Naive thymus-derived CD8-positive, alpha-beta T cell (primary cell): ENCODE data around the gene STX10. TPM values are rescaled to one million over a fixed set of nuclear protein-coding genes. Genes with fewer than 3 reads are reported as not detected.

Experiments
- ATAC-seq, 2 donors: fragments of 150-1000 bp; cut with Tn5 transposase in 1 of 2; sonication (Bioruptor Pico), chemical (Tn5 transposase) in 1 of 2; 1 replicate in 1 of 2; 2 replicates in 1 of 2; pipeline ENCODE4 v1.10.0; 2021; ENCODE audit warnings: mild to moderate bottlenecking in 2 of 2, moderate library complexity in 2 of 2
- POLR2A ChIA-PET: fragments of 350-600 bp; sonication (Branson Sonifier 250); formaldehyde crosslinking; loops from one replicate; lab custom pipeline; 2021; ENCODE audit warnings: antibody characterized with exemption; lab: Charles Lee
- DNase-seq, 10 donors: peaks; one replicate each; pipeline versions ENCODE4 v3.0.0 to v3.0.0-alpha.2; 2020 to 2022
- H3K27ac Mint-ChIP-seq, 10 donors: one replicate each; pipeline ENCODE4 v1.8.0; 2020 to 2022; ENCODE audit warnings: mild to moderate bottlenecking in 10 of 10, mixed read lengths in 10 of 10, moderate library complexity in 4 of 10, inconsistent platforms in 1 of 10
- H3K27me3 Mint-ChIP-seq, 5 donors: one replicate each; pipeline ENCODE4 v1.8.0; 2021 to 2022; ENCODE audit warnings: mixed read lengths in 5 of 5
- H3K36me3 Mint-ChIP-seq, 3 donors: one replicate each; pipeline ENCODE4 v1.8.0; 2020 to 2022; ENCODE audit warnings: mixed read lengths in 3 of 3, mild to moderate bottlenecking in 2 of 3, inconsistent platforms in 1 of 3
- H3K4me1 Mint-ChIP-seq, 4 donors: one replicate each; pipeline ENCODE4 v1.8.0; 2021 to 2022; ENCODE audit warnings: mixed read lengths in 4 of 4
- H3K4me3 Mint-ChIP-seq, 10 donors: one replicate each; pipeline ENCODE4 v1.8.0; 2020 to 2022; ENCODE audit warnings: mild to moderate bottlenecking in 10 of 10, mixed read lengths in 10 of 10, moderate library complexity in 6 of 10, inconsistent platforms in 1 of 10
- H3K9me3 Mint-ChIP-seq, 9 donors: one replicate each; pipeline ENCODE4 v1.8.0; 2020 to 2022; ENCODE audit warnings: mixed read lengths in 9 of 9, mild to moderate bottlenecking in 3 of 9, inconsistent platforms in 1 of 9, moderate library complexity in 1 of 9
- polyA plus RNA-seq, 3 donors: library from polyadenylated mRNA; unstranded; fragments of 300-500 nt; fragmentation: Illumina TruSeq; gene quantifications; one replicate each; pipeline ENCODE4 v1.2.3, GENCODE V29; 2021
- total RNA-seq, 8 experiments: library from RNA in 2 of 8; stranded (reverse) in 2 of 8; gene quantifications; one replicate each; pipeline ENCODE4 v1.2.3 and lab custom pipeline; 2021 to 2026

STX10 gene
- total and polyA plus RNA-seq, 5 experiments from 2014 or later: 36.1 to 62.8 (median 56.2) TPM

DNA sequence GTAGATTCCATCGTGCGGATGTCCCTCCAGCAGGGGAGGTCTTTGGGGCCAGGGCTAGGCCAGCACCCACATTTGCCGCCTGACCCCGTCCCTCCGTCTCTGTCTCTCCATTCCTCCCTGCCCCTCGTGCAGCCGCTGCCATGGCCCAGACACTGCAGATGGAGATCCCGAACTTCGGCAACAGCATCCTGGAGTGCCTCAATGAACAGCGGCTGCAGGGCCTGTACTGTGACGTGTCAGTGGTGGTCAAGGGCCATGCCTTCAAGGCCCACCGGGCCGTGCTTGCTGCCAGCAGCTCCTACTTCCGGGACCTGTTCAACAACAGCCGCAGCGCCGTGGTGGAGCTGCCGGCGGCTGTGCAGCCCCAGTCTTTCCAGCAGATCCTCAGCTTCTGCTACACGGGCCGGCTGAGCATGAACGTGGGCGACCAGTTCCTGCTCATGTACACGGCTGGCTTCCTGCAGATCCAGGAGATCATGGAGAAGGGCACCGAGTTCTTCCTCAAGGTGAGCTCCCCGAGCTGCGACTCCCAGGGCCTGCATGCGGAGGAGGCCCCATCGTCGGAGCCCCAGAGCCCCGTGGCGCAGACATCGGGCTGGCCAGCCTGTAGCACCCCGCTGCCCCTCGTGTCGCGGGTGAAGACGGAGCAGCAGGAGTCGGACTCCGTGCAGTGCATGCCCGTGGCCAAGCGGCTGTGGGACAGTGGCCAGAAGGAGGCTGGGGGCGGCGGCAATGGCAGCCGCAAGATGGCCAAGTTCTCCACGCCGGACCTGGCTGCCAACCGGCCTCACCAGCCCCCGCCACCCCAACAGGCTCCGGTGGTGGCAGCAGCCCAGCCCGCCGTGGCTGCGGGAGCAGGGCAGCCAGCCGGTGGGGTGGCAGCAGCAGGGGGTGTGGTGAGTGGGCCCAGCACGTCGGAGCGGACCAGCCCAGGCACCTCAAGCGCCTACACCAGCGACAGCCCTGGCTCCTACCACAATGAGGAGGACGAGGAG lies 14.8 kb downstream of the STX10 start:
- POLR2A ChIA-PET: interaction anchor here (1.3 kb wide), 1 partner anchor 11 kb away, joined by 5 read pairs; no protein-coding TSS in a partner anchor
- Mint-ChIP-seq H3K9me3 (no peaks in the 10 kb centered on the region), H3K4me1 (peaks cover 12 to 27% (median 24%) of the 10 kb centered on the region in 4 donors), H3K36me3 (peaks cover 0 to 42% (median 0%) of the 10 kb centered on the region in 3 donors), H3K27ac (no peak overlapping the region), H3K27me3 (no peaks in the 10 kb centered on the region), H3K4me3 (no peak overlapping the region)
- ATAC-seq: no peak
- no peak for DNase-seq

DNA sequence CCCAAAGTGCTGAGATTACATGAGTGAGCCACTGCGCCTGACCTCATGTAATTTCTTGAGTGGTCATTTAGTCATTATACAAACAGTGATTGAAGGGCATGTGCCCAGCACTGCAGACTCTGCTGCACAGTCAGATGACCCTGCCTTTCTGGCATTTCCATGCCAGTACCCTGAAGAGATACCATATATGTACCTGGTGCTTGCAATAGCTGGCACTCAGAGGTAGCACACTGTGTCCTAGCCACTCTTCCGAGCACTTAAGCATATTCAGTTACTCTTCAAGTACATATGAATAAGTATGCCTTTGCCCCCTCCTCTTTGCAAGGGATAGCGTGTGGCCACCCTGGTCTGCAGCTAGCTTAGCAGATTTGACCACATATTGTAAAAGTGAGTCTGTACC lies 15.5 kb downstream of the STX10 start:
- Mint-ChIP-seq H3K36me3 (peaks cover 0 to 39% (median 0%) of the 10 kb centered on the region in 3 donors), H3K4me3 (no peak overlapping the region), H3K27ac (peak overlapping the region in 4 of 10 donors; percentile 6 to 73 (median 14)), H3K4me1 (peaks cover 12 to 27% (median 24%) of the 10 kb centered on the region in 4 donors), H3K9me3 (no peaks in the 10 kb centered on the region), H3K27me3 (no peaks in the 10 kb centered on the region)
- POLR2A ChIA-PET: interaction anchor here (1.3 kb wide), 1 partner anchor 11 kb away, joined by 5 read pairs; no protein-coding TSS in a partner anchor
- DNase-seq (no peak), ATAC-seq (no peak)

DNA sequence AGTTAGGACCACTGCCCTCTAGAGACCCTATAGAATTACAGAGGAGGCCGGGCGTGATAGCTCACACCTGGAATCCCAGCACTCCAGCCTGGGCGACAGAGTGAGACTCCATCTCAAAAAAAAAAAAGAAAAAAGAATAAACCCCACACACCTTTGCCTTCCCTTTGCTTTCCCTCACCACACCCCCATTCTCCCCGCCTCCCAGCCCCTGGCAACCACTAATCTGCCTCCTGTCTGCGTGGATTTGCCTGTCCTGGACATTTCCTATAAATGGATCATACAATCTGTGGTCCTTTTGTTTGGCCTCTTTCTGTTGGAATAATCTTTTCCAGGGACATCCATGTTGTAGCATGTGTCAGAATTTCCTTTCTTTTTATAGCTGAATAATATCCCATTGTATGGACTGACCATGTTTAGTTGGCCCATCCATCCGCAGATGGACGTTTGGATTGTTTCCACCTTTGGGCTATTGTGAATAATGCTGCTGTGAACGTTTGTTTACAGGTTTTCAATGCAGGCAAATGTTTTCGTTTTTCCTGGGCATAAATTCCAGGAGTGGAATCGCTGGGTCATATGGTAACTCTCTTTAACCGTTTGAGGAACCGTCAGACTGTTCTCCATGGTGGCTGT lies 16.8 kb downstream of the STX10 start:
- ATAC-seq (no peak), DNase-seq (no peak)
- H3K9me3 Mint-ChIP-seq: no peaks in the 10 kb centered on the region
- H3K27ac Mint-ChIP-seq: peak overlapping the region in 3 of 10 donors; percentile 40 to 80 (median 58)
- peaks cover 0 to 35% (median 0%) of the 10 kb centered on the region in 3 donors for H3K36me3 Mint-ChIP-seq
- POLR2A ChIA-PET: no interaction called here
- no peaks in the 10 kb centered on the region for H3K27me3 Mint-ChIP-seq
- H3K4me1 Mint-ChIP-seq: peaks cover 17 to 31% (median 29%) of the 10 kb centered on the region in 4 donors
- no peak overlapping the region for H3K4me3 Mint-ChIP-seq

DNA sequence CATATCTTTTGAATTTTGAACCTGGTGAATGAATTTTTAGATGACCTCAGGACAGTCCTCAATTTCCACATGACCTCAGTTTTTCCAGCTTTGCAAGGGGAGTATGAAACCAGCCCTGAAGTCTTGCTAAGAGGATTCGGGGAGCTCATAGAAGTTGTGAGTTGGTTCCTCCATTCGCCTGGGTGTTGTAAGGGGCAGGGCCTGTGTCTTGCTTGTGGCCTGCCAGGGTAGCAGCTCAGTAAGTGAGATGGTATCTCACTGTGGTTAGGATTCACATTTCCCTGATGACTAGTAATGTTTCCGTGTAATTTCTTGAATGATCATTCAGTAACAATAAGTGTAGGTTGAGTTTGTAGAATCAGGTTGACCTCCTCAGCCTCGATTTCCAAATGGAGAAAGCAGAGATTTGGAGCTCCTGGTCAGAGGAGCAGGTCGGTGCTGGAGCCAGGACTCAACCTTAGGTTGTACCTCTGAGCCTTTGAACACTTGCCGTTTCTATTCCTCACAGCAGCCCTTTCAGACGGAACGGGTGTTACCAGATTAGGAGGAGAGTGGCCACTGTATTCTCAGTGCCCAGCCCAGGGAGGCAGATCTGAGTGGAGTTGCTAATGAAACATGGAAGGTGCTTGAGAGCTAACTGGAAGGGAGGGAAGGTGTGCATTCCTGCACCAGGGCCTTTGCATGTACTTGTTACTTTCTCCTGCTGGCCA lies 17.5 kb downstream of the STX10 start:
- H3K27ac Mint-ChIP-seq: peak overlapping the region in 8 of 10 donors; percentile 2 to 80 (median 39)
- POLR2A ChIA-PET: interaction anchor here (0.7 kb wide), 1 partner anchor 20 kb away, joined by 3 read pairs; no protein-coding TSS in a partner anchor

DNA sequence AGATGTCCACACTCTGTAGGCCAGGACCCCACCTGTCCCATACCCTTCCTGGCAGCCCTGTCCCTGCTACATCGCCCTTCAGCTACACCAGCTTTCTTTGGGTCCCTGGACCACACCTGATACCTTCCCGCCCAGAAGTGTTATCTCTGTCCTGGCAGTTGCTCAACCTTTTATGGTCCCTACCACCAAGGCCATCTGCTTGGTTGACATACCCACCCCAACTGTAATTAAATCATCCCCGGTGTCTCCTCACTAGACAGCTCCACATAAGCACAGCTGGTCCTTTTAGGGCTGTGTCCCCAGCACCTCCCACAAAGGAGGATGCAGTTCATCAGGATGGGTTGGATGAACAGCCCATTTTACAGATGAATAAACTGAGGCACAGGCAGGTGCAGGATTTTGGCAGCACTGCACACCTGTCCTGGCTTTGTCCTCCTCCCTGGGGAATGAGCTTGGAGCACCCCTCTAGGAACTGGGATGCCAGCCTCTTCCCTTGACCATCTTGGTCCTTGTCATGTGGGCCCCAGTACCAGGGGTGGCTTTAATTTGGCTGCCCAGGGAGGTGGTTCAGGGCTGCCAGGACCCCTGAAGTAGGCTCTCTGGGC lies 19.2 kb downstream of the STX10 start:
- ATAC-seq: no peak
- Mint-ChIP-seq H3K36me3 (peaks cover 0 to 19% (median 0%) of the 10 kb centered on the region in 3 donors), H3K27ac (peak overlapping the region in 3 of 10 donors; percentile 12 to 29 (median 17)), H3K27me3 (no peaks in the 10 kb centered on the region), H3K4me3 (no peak overlapping the region), H3K9me3 (no peaks in the 10 kb centered on the region), H3K4me1 (peaks cover 22 to 38% (median 36%) of the 10 kb centered on the region in 4 donors)
- DNase-seq: no peak
- POLR2A ChIA-PET: interaction anchor here (0.7 to 1.1 kb wide), 2 partner anchors 11 to 24 kb away, joined by 3 read pairs; no protein-coding TSS in a partner anchor

More for the DNA sequence above, 17.5 kb downstream of the STX10 start:
- H3K36me3 Mint-ChIP-seq: peaks cover 0 to 29% (median 0%) of the 10 kb centered on the region in 3 donors
- no peaks in the 10 kb centered on the region for H3K9me3 Mint-ChIP-seq
- no peaks in the 10 kb centered on the region for H3K27me3 Mint-ChIP-seq
- peaks cover 21 to 36% (median 35%) of the 10 kb centered on the region in 4 donors for H3K4me1 Mint-ChIP-seq
- DNase-seq: peak in 1 of 10 donors; percentile 20
- peak overlapping the region in 3 of 10 donors; percentile 1 to 26 (median 25) for H3K4me3 Mint-ChIP-seq
- ATAC-seq: peak in 1 of 2 donors; percentile 53

DNA sequence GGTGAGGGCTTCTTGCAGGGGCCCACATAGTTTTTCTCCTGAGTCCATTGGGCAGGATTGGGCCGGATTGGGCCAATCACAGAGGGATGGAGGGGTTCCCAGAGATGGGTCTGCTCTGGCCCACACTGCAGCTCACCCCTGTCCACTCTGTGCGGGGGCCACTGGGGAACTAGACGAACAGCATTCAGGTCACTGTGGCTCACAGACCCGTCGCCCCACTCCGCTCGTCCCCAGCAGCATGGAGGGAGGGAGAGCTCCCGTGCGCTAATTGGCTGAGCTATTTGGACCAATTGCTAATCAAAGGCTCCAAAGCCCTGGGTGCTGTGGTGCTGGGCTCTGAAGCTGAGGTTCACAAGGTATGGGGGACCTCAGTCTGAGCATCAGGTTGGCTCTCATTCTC lies 20.8 kb downstream of the STX10 start:
- Mint-ChIP-seq H3K9me3 (no peaks in the 10 kb centered on the region), H3K4me3 (no peak overlapping the region), H3K27me3 (no peaks in the 10 kb centered on the region), H3K27ac (no peak overlapping the region), H3K4me1 (peaks cover 22 to 42% (median 36%) of the 10 kb centered on the region in 4 donors), H3K36me3 (peaks cover 0 to 19% (median 0%) of the 10 kb centered on the region in 3 donors)
- POLR2A ChIA-PET: interaction anchor here (2.2 kb wide), 1 partner anchor 23 kb away, joined by 7 read pairs; no protein-coding TSS in a partner anchor
- DNase-seq (no peak), ATAC-seq (no peak)

DNA sequence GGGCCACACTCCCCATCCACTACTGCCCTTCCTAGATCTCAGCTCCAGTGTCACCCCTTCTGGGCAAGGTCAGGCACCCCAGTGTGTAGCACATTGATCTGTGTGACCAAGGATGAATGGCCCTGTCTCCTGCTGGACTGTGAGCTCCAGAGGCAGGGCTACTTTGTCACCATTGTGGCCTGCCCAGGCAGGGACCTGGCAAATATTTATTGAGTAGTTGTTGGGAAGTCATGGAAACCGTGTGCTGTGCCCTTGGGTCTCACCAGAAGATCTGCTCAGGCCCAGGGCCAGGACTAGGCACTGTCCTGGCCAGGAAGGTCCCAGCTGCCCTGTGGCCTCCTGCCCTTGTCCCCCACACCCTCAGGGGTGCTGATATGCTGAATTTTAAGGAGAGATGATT lies 21.6 kb downstream of the STX10 start:
- Mint-ChIP-seq H3K4me3 (no peak overlapping the region), H3K4me1 (peaks cover 22 to 43% (median 36%) of the 10 kb centered on the region in 4 donors), H3K27me3 (no peaks in the 10 kb centered on the region), H3K36me3 (peaks cover 0 to 19% (median 0%) of the 10 kb centered on the region in 3 donors), H3K27ac (peak overlapping the region in 6 of 10 donors; percentile 22 to 77 (median 60)), H3K9me3 (no peaks in the 10 kb centered on the region)
- POLR2A ChIA-PET: interaction anchor here (0.8 to 2.2 kb wide), 3 partner anchors 11 to 24 kb away, joined by 3 to 7 read pairs (median 5); partner anchors contain the start of gene NACC1
- ATAC-seq: no peak
- no peak for DNase-seq

DNA sequence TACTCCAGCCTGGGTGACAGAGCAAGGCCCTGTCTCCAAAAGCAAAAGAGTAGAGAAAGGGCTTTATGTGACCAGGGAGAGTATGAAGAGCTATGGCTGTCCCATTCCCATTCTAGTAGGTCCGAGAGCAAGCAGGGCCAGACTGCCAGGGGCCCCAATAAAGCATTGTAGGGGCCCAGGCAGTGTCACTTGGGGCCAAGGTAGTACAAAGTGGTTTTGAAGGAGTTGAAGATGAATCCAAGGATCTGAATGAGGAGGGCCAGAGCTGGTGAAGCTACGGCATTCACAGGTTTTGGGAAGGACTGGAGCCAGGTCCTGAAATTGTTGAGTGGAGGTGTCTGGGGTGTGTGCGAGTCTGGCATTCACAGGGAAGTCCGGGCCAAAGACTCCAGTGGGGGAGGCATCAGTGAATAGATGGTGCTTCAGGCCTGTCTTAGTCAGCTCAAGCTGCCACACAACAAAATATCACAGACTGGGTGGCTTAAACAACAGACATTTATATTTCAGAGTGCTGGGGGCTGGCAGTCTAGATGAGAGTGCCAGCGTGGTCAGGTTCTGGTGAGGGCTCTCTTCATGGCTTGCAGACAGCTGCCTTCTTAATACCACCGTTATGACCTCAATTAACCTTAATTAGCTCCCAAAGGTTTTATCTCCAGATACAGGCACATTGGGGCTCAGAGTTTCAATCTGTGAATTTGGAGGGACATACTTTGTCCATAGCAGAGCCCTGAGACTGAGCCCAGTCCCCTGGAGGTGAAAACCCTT lies 22.2 kb downstream of the STX10 start:
- no peak for DNase-seq
- H3K9me3 Mint-ChIP-seq: no peaks in the 10 kb centered on the region
- no peak overlapping the region for H3K4me3 Mint-ChIP-seq
- H3K27me3 Mint-ChIP-seq: no peaks in the 10 kb centered on the region
- no peak for ATAC-seq
- peaks cover 21 to 39% (median 33%) of the 10 kb centered on the region in 4 donors for H3K4me1 Mint-ChIP-seq
- peak overlapping the region in 4 of 10 donors; percentile 19 to 60 (median 24) for H3K27ac Mint-ChIP-seq
- POLR2A ChIA-PET: interaction anchor here (0.6 to 2.2 kb wide), 7 partner anchors 9 to 1449 kb away, joined by 3 to 7 read pairs (median 4); partner anchors contain the start of gene NACC1
- H3K36me3 Mint-ChIP-seq: peaks cover 0 to 23% (median 0%) of the 10 kb centered on the region in 3 donors

DNA sequence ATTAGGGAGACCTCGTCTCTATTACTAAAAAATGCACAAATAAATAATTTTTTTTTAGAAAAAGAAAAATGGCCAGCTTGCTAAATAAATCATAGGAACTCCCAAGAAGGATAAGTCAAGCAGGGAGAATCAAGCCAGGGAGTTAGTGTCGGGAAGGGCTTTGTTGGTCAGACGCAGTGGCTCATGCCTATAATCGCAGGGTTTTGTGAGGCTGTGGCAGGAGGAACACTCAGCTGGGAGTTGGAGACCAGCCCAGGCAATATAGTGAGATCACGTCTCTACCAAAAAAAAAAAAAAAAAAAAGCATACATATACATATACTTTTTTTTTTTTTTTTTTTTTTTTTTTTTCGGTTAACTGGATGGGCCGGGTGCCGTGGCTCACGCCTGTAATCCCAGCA lies 23.1 kb downstream of the STX10 start:
- peaks cover 0 to 19% (median 0%) of the 10 kb centered on the region in 3 donors for H3K36me3 Mint-ChIP-seq
- H3K27ac Mint-ChIP-seq: peak overlapping the region in 2 of 10 donors; percentile 20 to 47
- H3K4me1 Mint-ChIP-seq: peaks cover 20 to 39% (median 32%) of the 10 kb centered on the region in 4 donors
- no peaks in the 10 kb centered on the region for H3K27me3 Mint-ChIP-seq
- no peak for ATAC-seq
- POLR2A ChIA-PET: interaction anchor here (0.6 kb wide), 2 partner anchors 144 to 1450 kb away, joined by 3 to 4 read pairs; no protein-coding TSS in a partner anchor
- no peak for DNase-seq
- H3K9me3 Mint-ChIP-seq: no peaks in the 10 kb centered on the region
- H3K4me3 Mint-ChIP-seq: no peak overlapping the region

DNA sequence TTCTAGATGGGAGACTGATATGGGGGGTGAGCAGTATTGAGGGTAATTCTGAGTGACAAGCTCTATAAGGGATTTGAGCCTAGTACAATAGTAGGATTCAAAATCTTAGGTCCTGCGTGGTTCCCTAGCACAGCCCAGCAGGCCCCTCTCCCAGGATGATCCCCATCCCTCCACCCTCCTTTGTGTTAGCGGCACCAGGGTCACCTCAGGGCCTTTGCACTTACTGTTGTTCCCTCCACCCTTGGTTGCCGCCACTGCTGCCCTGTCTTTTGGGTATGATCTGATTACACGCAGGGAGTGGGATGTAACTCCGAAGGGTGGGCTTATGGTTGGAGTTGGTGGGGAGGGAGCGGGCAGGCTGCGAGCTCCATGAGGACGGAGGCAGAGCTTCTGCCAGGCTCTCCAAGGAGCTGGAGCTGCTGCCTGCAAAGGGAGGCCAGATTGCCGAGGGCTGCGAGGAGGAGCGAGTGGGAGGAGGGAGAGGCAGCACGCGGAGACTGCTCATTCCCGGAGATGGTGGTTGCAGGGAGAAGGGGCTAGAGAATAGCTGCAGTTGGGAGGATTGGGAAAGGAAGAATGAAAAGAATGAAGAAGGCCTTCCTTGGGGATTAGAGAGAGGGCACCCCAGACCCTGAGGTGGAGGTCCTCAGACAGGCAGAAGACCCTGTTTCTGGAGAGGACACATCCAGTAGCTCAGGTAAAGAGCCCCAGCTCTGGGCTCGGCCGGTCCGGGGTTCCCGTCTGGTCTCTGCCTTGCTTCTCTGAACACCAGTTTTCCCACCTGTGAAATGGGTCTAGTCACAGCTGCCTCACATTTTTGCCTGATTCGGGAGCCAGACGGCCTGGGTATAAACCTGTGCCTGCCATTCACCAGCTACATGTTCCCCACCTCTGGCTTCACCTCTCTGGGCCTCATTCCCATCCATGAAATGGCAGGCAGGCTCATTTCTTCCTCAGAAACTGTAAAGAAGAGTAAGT lies 26.9 kb downstream of the STX10 start:
- DNase-seq: no peak
- H3K4me1 Mint-ChIP-seq: peaks cover 28 to 54% (median 47%) of the 10 kb centered on the region in 4 donors
- no peaks in the 10 kb centered on the region for H3K9me3 Mint-ChIP-seq
- H3K4me3 Mint-ChIP-seq: no peak overlapping the region
- no peaks in the 10 kb centered on the region for H3K27me3 Mint-ChIP-seq
- no peak for ATAC-seq
- peaks cover 0 to 17% (median 0%) of the 10 kb centered on the region in 3 donors for H3K36me3 Mint-ChIP-seq
- H3K27ac Mint-ChIP-seq: peak overlapping the region in 3 of 10 donors; percentile 40 to 80 (median 71)
- POLR2A ChIA-PET: interaction anchor here (0.5 kb wide), 1 partner anchor 20 kb away, joined by 3 read pairs; no protein-coding TSS in a partner anchor
